Endothelial cell (in vitro differentiated cells): ENCODE measurements around the gene SDCBP2. TPM values are rescaled to one million over a fixed set of nuclear protein-coding genes. Genes with fewer than 3 reads are reported as not detected.

ENCODE experiments used
- DNase-seq: peaks from one replicate; pipeline ENCODE4 v3.0.0; 2021; ENCODE audit warnings: low spot score
- H3K27ac Mint-ChIP-seq: one replicate; pipeline ENCODE4 v1.8.0; 2021; ENCODE audit warnings: mixed read lengths, inconsistent platforms; ENCODE audit not compliant: unreplicated experiment
- H3K27me3 Mint-ChIP-seq: one replicate; pipeline ENCODE4 v1.8.0; 2021; ENCODE audit warnings: mild to moderate bottlenecking, moderate library complexity, mixed read lengths, inconsistent platforms; ENCODE audit not compliant: unreplicated experiment
- H3K36me3 Mint-ChIP-seq: one replicate; pipeline ENCODE4 v1.8.0; 2021; ENCODE audit warnings: mild to moderate bottlenecking, low read depth, mixed read lengths, inconsistent platforms; ENCODE audit not compliant: unreplicated experiment
- H3K4me1 Mint-ChIP-seq: one replicate; pipeline ENCODE4 v1.8.0; 2021; ENCODE audit warnings: mild to moderate bottlenecking, mixed read lengths, inconsistent platforms; ENCODE audit not compliant: unreplicated experiment
- H3K4me3 Mint-ChIP-seq: one replicate; pipeline ENCODE4 v1.8.0; 2021; ENCODE audit warnings: mild to moderate bottlenecking, mixed read lengths, inconsistent platforms; ENCODE audit not compliant: unreplicated experiment
- H3K9me3 Mint-ChIP-seq: one replicate; pipeline ENCODE4 v1.8.0; 2021; ENCODE audit warnings: mixed read lengths, inconsistent platforms; ENCODE audit not compliant: unreplicated experiment
- total RNA-seq: library from RNA; stranded (reverse); fragmentation: NEBNext Ultra II Directional; extraction: Animal tissue kit (Norgen Biotek cat#: 25700); gene quantifications from one replicate; pipeline ENCODE4 v1.2.1, GENCODE V29; 2021; ENCODE audit not compliant: unreplicated experiment
- TF ChIP-seq, protein P1 (sequence below): fragments of 200-600 bp; sonication (generic); IDR thresholded peaks from one replicate; pipeline ENCODE4 v1.5.0; 2021; ENCODE audit warnings: antibody characterized with exemption; ENCODE audit not compliant: unreplicated experiment

Gene SDCBP2
- total RNA-seq, 1 donor from 2014 or later: 10.1 TPM

- Mint-ChIP-seq H3K36me3 (peaks cover 10% of the 10 kb centered on the region), H3K4me1 (peaks cover 16% of the 10 kb centered on the region), H3K27me3 (peaks cover 7% of the 10 kb centered on the region), H3K27ac (no peak overlapping the region), H3K4me3 (no peak overlapping the region), H3K9me3 (no peaks in the 10 kb centered on the region)
- TF ChIP-seq, protein P1, sequence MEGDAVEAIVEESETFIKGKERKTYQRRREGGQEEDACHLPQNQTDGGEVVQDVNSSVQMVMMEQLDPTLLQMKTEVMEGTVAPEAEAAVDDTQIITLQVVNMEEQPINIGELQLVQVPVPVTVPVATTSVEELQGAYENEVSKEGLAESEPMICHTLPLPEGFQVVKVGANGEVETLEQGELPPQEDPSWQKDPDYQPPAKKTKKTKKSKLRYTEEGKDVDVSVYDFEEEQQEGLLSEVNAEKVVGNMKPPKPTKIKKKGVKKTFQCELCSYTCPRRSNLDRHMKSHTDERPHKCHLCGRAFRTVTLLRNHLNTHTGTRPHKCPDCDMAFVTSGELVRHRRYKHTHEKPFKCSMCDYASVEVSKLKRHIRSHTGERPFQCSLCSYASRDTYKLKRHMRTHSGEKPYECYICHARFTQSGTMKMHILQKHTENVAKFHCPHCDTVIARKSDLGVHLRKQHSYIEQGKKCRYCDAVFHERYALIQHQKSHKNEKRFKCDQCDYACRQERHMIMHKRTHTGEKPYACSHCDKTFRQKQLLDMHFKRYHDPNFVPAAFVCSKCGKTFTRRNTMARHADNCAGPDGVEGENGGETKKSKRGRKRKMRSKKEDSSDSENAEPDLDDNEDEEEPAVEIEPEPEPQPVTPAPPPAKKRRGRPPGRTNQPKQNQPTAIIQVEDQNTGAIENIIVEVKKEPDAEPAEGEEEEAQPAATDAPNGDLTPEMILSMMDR: no peak
- no peak for DNase-seq
These were observed 18.9 kb downstream of the SDCBP2 start for GRCh38 chr20:1310071-1310470.

- Mint-ChIP-seq H3K4me3 (no peak overlapping the region), H3K27ac (peak overlapping the region; percentile 18), H3K27me3 (peaks cover 9% of the 10 kb centered on the region), H3K36me3 (peaks cover 13% of the 10 kb centered on the region), H3K9me3 (no peaks in the 10 kb centered on the region), H3K4me1 (peaks cover 16% of the 10 kb centered on the region)
- TF ChIP-seq, protein P1: no peak
- DNase-seq: no peak
These were observed 19.5 kb downstream of the SDCBP2 start for GRCh38 chr20:1309439-1309847.

DNA sequence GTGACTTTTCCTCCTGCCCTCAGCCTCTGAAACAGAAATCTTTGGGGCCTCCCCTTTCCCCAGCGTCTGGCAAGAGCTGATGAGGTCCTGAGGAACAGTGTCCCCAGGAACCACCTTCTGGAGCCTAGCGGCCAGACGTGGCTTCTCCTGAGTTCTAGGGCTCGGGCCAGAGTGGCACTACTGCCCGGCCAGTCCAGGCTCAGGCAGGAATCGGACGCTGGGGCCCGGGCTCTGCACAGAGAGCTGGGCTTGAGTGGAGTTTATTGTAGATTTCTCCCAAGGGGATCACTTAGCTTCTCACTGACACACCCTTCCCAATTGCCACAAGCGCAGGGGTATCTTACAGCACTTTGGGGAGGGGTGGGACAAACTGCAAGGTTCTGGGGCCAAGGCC lies 20.2 kb downstream of the SDCBP2 start:
- Mint-ChIP-seq H3K27ac (no peak overlapping the region), H3K36me3 (peaks cover 18% of the 10 kb centered on the region), H3K4me1 (peaks cover 12% of the 10 kb centered on the region), H3K27me3 (peaks cover 9% of the 10 kb centered on the region), H3K9me3 (no peaks in the 10 kb centered on the region), H3K4me3 (no peak overlapping the region)
- TF ChIP-seq, protein P1: no peak
- no peak for DNase-seq

- Mint-ChIP-seq H3K4me1 (peaks cover 10% of the 10 kb centered on the region), H3K27me3 (peaks cover 9% of the 10 kb centered on the region), H3K27ac (no peak overlapping the region), H3K36me3 (peaks cover 20% of the 10 kb centered on the region), H3K9me3 (no peaks in the 10 kb centered on the region), H3K4me3 (no peak overlapping the region)
- no peak for DNase-seq
- TF ChIP-seq, protein P1: no peak
These were observed 20.8 kb downstream of the SDCBP2 start for GRCh38 chr20:1308067-1308701.

DNA sequence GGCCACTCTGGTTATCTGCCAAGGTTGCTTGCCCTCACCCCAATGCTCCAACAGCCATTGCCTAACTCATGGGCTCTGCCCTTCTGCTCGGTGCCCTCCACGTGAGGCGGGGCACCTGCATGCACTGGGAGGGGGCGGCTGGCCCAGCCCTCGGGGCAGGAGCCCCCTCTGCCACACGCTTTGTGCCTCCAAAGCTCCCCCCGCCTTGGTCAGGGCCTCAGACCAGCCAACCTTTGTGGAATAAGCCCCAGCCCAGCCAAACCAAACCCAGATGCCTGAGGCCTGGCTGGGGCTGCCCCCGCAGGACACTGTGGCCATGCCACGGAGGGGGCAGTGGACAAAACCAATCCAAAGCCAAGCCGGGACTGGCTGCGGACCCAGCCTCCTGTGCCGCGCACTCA lies 21.4 kb downstream of the SDCBP2 start:
- H3K27me3 Mint-ChIP-seq: peaks cover 9% of the 10 kb centered on the region
- no peak overlapping the region for H3K4me3 Mint-ChIP-seq
- TF ChIP-seq, protein P1: no peak
- H3K4me1 Mint-ChIP-seq: peaks cover 10% of the 10 kb centered on the region
- DNase-seq: no peak
- peaks cover 20% of the 10 kb centered on the region for H3K36me3 Mint-ChIP-seq
- no peak overlapping the region for H3K27ac Mint-ChIP-seq
- no peaks in the 10 kb centered on the region for H3K9me3 Mint-ChIP-seq
